NCI-H1092 (cell line): ENCODE results near the gene EIF4B.
A peak's percentile ranks its signal among the peaks of the same experiment; 100 is the strongest.
"Not testable (repeated sequence)": the region's sequence is repeated elsewhere in the genome, so short reads cannot be mapped to it uniquely, and the experiment has no call there.

Experiments
- DNase-seq: peaks from one replicate; lab custom pipeline; 2025; lab: John Stamatoyannopoulos, UW

Gene EIF4B, protein sequence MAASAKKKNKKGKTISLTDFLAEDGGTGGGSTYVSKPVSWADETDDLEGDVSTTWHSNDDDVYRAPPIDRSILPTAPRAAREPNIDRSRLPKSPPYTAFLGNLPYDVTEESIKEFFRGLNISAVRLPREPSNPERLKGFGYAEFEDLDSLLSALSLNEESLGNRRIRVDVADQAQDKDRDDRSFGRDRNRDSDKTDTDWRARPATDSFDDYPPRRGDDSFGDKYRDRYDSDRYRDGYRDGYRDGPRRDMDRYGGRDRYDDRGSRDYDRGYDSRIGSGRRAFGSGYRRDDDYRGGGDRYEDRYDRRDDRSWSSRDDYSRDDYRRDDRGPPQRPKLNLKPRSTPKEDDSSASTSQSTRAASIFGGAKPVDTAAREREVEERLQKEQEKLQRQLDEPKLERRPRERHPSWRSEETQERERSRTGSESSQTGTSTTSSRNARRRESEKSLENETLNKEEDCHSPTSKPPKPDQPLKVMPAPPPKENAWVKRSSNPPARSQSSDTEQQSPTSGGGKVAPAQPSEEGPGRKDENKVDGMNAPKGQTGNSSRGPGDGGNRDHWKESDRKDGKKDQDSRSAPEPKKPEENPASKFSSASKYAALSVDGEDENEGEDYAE

DNA sequence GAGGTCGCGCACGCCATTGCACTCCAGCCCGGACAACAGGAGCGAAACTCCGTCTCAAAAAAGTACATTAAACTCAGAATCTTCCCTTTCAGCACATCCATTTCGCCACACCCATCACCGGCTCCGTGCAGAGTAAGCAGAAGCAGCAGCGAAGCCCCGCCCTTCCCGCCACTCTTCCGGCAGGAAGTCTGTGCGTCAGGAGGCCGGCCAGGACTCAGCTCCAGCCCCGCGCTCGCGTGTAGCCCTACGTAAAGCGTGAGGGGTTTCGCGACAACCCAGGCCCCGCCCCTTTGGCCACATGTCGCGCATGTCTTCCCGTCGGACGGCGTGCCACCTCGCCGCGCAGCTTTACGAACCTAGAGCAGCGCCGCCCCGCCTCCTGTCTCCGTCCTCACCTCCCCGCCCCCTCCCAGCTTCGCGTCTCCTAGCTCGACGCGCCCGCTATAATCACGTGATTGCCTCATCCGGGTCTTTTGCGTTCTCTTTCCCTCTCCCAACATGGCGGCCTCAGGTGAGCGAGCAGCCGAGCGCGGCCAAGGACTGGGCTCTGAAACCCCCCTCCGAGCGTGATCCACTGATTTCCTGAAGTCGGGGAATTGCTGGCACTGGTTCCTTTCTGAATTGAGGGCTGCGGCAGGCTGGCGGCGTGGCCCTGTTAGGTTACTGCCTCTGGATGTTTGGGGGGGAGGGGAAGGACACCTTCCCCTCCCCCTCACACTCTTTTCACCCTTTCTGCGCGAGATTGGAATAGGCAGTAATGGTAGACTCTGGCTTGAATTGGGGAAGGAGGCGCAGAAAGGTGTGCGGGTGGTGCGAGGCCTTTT lies at the start of gene EIF4B:
TSS of gene EIF4B (plus strand) at position 471 of the 824 bp plus-strand sequence. CDS start at position 499, 28 bp downstream.
- peak; percentile 97 for DNase-seq

DNA sequence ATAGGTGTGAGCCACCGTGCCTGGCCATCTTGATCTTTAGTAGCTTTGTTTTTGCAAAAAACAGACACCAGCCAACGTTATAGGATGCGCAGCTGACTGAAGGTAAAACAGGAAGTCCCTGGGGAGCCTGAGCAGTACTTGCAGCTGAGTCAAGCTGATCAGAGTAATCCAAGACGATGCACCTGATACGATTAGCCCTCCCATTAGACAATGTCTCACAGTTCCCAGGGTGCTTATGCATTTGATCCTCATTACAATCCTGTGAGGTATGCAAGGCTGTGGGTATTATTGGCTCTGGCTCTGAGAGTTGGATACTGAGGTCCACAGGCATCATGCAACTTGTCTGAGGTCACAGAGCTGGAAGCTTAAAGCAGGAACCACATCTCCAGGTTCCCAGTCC lies 49.3 kb upstream of the EIF4B start:
- DNase-seq = no peak

DNA sequence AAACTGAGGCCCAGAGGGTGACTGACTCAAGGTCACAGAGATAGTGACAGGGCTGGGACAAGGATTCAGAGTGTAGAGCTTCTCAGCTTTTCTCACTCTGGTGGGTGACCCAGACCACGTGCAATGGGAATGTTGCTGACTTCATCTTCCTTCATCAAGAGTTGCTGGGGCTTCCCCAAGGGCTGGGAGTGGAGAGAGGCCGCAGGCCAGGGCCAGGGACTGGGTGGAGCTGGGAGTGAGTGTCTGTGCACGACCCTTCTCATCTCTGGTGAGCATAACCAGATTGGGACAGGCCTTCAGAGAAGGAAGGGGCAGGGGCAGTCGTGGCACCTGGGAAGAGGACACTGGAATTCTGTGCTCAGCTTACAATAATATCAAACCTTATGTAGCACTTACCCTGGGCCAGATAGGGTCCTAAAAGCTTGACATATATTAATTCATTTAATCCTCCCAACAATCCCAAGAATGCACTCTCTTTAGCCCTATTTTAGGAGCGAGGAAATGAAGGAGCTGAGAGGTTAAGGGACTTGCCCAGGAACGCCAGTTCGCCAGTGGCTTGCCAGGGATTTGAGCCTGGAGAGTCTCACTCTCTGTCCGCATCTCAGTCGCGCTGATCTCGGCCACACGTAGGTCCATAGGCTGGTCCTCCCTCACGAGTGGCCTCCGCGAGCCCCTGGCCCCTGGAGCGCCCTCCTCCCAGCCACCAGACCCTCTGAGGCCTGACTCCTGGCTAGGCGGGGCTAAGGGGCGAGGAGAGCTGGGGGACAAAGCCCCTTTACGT lies 41.5 kb upstream of the EIF4B start:
- DNase-seq = no peak

DNA sequence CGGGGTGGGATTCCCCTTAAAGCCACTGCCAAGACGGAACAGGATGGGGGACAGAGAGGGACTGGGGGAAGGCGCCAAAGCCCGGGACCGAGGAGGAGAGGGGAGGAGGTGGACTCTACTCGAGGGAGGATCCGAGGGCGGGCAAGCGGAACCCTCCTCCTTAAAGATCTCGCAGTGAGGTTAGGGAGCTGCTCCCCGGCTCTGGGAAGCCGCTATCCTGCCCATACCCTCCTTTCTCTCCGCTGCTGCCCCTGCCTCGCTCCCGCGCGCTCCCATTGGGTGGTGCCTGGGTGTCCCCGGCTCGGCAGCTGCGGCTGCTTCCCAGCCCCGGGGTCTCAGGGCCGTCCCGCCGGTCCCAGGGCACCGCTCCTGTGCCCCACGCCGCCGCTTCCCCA lies 40.9 kb upstream of the EIF4B start:
- DNase-seq = no peak

DNA sequence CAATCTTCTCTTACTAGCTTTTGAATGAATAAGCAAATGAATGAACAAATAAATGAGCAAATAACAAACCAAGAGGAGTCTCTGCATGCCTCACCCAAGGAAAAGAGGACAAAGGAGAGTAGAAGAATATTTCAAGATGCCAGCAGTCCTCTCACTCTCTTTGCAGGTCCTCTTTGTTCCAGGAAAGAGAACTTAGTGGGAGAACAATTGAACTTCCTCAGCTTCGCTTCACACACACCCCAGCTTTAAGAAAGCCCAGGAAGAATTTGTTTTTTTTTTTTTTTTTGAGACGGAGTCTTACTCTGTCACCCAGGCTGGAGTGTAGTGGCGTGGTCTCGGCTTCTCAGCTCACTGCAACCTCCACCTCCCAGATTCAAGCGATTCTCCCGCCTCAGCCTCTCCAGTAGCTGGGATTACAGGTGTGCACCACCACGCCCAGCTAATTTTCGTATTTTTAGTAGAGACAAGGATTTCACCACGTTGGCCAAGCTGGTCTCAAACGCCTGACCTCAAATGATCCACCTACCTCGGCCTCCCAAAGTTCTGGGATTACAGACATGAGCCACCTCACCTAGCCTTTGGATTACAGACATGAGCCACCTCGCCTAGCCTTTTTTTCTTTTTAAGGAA lies 37.0 kb upstream of the EIF4B start:
- no peak for DNase-seq

DNA sequence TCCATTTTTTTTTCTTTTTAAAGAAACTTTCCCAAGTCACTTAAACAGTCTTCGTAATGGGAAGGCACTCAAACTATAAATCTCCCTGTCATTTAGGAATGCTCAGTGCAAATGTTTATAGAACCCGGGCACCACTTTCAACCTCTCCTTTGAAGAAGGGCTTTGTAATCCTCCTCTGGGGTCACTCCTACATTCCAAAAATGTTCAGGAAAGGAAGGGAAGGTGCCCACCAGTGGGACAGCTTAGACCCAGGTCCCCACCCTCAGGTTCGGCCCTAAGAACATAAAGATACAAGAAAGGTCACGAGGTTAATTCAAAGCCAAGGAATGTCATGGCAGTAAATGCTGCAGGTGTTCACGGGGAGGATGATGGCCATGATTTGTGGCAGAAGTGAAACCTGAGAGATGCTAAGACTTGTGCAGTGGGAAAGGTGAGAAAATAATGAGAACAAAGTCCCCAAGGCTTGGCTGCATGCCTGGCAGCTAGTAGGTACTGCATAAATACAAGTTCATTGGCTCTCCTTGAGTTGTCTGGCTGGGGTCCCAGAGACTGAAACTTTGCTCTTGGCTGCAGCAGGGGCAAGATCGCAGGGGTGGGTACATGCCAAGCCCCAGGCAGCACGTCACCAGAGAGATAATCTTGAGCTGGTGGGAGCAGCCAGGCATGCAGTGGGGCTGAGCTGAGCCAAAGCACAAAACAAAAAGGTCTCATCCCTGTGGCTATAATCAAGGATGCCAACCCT lies 36.3 kb upstream of the EIF4B start:
- DNase-seq = no peak

DNA sequence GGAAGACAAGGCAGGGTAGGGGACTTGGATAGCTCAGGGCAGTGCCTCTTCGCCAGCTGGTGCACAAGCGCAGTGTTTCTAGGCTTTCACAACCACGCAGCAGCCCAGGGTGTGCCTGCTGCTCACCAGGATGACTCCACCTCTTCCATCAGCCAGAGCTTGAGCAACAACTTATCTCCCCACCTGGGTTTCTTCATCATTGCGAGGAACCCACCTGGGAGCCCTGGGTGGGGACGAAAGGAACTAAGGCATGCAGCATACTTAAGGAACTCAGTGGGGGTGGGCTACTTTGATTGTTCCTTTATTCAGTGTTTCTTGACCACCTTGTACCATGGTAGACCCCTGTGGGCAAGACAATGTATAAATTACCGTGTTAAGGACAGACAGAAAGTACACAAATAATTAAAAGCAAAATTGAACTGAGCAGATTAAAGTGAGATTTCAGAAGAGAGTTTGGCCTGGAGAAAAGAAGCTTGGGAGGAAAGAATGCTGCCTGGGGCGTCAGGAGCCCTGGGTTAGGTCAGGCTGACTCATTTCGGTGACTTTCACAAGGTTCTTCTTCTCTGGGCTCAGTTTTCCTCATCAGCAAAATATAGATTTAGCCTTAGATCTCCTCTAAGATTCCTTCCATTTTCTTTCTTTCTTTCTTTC lies 34.5 kb upstream of the EIF4B start:
- DNase-seq = no peak

DNA sequence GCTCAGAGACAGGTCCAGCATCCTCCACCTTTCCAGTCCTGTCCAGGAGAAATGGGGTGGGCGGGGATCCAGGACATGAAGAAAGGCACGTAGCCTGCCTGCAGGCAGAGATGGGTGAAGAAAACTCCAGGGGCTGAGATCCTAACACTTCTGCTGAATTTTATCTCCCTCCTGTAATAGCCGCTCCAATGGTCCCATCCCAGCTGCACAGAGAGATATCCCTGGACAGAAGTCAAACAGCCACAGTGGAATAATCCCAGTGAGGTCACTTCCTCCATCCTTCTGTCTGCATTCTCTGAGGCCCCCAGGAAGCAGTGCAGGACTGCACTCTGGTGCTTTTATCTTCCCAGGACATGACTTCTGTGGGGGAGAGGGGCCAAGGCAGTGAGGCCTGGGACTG lies 31.1 kb upstream of the EIF4B start:
- DNase-seq = no peak

DNA sequence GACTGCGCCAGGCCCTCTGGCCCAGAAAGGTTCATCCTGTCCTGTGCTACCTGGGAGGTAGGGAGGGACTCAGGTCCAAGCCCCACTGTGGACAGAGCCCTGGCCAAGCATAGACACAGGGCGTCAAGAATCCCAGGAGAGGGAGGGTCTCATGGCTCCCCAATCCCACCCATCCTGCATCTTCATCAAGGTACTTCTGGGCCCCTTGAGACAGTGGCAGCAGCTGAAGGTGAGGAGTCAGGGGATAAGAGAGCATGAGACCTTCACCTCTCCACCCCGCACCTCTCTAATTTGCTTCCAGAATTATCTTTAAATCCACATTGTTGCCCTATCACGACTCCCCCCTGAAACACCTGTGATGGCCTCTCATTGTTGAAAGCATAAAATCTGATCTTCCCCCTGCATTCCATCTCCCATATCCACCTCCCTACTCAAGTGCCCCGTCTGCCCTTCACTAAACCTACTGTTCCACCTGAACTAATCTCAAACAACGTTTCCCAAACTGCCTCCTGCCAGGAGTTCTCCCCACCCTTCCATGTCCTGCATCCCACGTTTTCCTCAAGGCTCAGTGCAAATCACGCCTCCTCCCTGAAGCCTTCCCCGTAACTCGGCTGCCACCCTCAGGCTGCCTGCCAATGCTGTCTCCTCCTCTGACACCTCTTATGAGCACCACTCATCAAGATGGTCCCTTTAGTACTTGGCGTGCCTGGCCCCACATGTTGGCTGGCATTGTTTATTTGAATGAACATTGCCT lies 30.3 kb upstream of the EIF4B start:
- no peak for DNase-seq

DNA sequence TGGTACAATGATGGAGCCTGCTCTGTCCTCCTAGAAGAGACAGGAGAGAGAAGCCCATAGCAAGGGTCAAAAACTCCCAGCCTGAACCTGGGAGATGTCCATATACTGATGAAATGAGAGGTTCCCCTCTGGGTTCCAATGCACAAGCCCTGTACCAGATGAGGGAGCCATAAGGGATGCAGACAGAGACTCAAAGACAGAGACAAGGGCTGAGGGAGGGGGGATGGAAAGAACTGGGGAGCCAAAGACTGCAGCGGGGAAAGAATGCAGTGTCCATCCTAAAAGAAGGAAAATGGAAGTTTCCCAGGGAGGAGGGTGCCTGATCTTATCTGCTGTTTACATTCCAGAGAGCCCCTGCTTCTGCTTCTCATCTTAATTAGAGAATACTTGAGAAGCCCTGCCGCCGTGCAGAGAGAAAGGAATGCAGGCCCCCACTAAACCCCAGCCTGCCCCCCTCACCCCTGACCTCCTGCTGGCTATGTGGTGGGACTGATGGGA lies 29.6 kb upstream of the EIF4B start:
- DNase-seq = no peak

DNA sequence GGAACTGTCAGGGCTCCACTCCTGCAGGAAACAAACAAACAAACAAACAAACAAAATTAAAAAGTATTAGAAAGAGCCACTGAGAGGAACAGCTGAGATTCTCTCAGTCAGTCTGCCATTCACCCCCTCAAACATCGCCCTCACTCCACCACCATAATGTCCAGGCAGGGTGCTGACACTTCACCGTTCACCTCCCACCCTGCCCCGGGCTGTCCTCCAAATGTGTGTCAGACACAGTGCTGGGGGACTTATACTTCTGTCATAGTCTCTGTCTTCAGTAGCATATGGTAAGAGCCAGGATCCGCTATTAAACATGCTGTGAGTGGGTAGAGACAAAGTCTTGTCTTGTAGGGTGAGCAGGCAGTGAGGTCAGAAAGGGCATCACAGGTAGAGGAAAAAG lies 29.1 kb upstream of the EIF4B start:
- no peak for DNase-seq

DNA sequence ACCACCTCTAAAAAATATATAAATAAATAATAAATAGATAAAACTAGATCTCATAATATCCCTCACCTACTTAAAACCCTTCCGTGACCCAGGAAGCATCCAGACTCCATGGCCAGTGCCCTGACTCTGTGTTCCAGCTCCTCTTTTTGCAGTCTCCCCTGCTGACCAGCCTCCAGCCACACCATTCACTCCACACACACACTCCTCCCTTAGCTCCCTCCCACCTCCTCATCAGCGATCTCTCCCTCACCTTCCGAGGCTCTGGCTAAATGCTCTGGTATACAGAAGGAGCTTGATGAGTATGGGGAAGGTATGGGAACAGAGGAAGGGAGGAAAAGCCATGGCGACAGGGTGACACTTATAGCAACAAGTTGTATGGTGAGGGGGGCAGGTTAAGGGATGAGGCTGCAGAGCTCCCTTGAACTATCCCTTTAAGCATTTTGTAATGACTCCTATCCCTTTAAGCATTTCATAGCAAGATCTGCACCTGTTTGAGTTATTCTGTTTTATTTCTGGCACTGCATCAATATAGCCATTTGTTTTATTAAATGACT lies 26.1 kb upstream of the EIF4B start:
- DNase-seq = no peak

DNA sequence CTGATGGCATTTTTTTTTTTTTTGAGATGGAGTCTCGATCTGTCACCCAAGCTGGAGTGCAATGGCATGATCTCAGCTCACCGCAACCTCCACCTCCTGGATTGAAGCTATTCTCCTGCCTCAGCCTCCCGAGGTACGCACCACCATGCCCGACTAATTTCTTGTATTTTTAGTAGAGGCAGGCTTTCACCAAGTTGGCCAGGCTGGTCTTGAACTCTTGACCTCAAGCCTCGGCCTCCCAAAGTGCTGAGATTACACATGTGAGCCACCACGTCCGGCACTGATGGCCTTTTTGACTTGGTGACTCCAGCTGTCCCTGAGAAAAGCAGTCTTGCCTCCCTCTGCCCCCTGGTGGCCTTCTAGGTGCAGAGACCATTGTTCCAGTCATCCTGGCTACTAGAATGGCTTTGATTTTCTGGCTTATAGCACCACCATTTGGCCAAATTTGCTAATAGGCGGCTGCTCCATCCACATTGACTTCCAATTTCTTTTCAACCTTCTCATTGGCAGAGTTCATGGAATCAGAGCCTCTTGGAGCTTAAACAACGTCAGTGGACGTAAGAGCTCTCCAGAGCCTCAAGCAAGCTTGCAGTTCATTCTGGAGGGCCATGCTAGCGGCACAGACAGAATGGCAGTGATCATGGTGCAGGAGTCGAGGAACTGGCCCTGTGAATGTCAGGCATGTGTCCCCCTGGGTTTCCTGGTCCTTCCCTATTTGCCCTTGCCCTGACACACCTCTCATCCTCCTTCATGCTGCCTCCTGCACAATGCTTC lies 25.4 kb upstream of the EIF4B start:
- peak; percentile 83 for DNase-seq

DNA sequence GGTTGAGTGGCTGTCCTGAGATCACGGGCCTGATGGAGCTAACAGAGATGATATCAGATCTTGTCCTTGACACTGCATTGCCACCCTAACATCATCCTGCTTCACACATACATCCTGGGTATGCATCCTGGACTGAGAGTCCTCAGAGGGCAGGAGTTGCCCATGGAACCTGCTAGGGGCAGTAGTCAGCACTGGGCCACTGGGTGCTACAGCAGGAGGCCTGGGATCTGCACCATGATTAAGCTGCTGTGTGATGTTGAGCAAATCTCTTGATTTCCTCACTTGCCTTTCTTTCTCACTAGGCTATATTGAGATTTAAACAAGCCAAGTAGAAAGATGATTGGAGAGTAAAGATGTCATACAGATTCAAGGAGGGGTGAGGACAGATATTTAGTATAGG lies 22.1 kb upstream of the EIF4B start:
- DNase-seq = no peak

DNA sequence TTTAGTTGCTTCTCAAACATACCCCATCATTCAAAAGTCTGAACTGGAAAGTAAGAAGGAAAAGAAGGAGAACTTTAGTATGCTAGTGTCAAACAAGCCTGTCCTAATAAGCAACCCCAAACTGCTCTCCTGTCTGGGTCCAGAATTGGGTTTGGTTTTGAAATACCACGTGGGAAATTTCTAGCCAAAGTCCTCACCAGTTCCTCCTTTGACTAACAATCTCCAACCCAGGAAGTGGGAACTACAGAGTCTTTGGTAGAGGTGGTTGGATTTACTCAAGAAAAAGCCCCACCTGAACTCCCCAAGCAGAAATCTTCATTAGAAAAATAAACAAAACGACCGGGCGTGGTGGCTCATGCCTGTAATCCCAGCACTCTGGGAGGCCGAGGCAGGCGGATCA lies 17.4 kb upstream of the EIF4B start:
- DNase-seq = no peak

DNA sequence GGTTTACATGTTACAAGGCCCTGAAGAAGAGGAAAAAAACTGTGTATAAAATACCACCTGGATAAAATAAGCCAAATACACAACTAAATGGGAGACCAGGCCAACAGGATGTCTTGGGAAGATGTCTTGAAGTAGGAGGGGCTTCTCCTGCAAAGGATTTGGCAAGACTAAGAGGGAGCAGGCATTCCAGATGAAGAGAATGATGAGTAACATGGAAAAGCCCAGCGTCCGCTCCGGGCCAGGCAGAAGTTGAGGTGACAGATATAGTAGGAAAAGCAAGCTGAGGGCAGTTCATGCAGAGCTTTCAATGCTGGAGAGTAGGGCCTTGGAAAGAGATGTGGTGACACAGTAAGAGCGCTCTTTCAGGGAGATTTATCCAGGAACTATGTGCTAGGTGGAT lies 16.1 kb upstream of the EIF4B start:
- no peak for DNase-seq

DNA sequence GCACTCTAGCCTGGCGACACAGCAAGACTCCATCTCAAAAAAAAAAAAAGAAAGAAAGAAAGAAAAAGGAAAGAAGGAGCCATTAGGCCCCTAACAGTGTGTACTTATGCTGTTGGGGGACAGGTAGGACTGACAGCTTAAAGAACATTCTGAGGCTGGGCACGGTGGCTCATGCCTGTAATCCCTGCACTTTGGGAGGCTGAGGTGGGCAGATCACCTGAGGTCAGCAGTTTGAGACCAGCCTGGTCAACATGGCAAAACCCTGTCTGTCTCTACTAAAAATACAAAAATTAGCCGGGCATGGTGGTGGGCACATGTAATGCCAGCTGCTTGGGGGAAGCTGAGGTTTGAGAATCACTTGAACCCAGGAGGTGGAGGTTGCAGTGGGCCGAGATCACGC lies 14.0 kb upstream of the EIF4B start:
- DNase-seq = not testable (repeated sequence)
